Measurements from ENCODE around the gene APLP2.

APLP2 gene

GRCh38 chr11:130136107-130136506, 66.4 kb downstream of the APLP2 start:
- H2AFZ ChIP-seq (ENCODE audit: low read depth, low read length) = no peak overlapping the region
- no peaks in the 10 kb centered on the region for H3K79me2 ChIP-seq (ENCODE audit: insufficient read depth, low read length)
- H3K4me2 ChIP-seq (ENCODE audit: insufficient read depth, low read length) = no peak overlapping the region
- no peak for ATAC-seq (ENCODE audit: insufficient read depth, low read depth)
- no peak for DNase-seq
- H3K27ac ChIP-seq (ENCODE audit: low read length) = no peak overlapping the region
- no peaks in the 10 kb centered on the region for H3K4me1 ChIP-seq (ENCODE audit: insufficient read depth, low read length)
- H3K9me3 ChIP-seq (ENCODE audit: insufficient read depth, low read length, severe bottlenecking) = no peaks in the 10 kb centered on the region
- no peaks in the 10 kb centered on the region for H4K20me1 ChIP-seq (ENCODE audit: insufficient read depth, low read length)
- H3K9ac ChIP-seq (ENCODE audit: low read depth, low read length) = no peak overlapping the region
- TF ChIP-seq CTCF (IDR thresholded peaks at IDR 0.05; ENCODE audit: borderline replicate concordance, extremely low read depth, low read length, poor library complexity, severe bottlenecking) (no peak), EZH2 (IDR thresholded peaks at IDR 0.05; ENCODE audit: borderline replicate concordance, low read depth, low read length, severe bottlenecking) (no peak)
- H3K27me3 ChIP-seq (ENCODE audit: insufficient read depth, low read length, poor library complexity) = no peaks in the 10 kb centered on the region
- peaks cover 56% of the 10 kb centered on the region for H3K36me3 ChIP-seq (ENCODE audit: insufficient read depth, low read length)
- no peak overlapping the region for H3K4me3 ChIP-seq (ENCODE audit: low read depth in 1 of 2, low read length in 2 of 2)

- peaks cover 66% of the 10 kb centered on the region for H3K36me3 ChIP-seq (ENCODE audit: insufficient read depth, low read length)
- no peak for ATAC-seq (ENCODE audit: insufficient read depth, low read depth)
- H3K27me3 ChIP-seq (ENCODE audit: insufficient read depth, low read length, poor library complexity) = no peaks in the 10 kb centered on the region
- TF ChIP-seq EZH2 (IDR thresholded peaks at IDR 0.05; ENCODE audit: borderline replicate concordance, low read depth, low read length, severe bottlenecking) (no peak), CTCF (IDR thresholded peaks at IDR 0.05; ENCODE audit: borderline replicate concordance, extremely low read depth, low read length, poor library complexity, severe bottlenecking) (no peak)
- no peak overlapping the region for H3K9ac ChIP-seq (ENCODE audit: low read depth, low read length)
- H3K4me2 ChIP-seq (ENCODE audit: insufficient read depth, low read length) = no peak overlapping the region
- DNase-seq = no peak
- no peak overlapping the region for H2AFZ ChIP-seq (ENCODE audit: low read depth, low read length)
- no peaks in the 10 kb centered on the region for H3K9me3 ChIP-seq (ENCODE audit: insufficient read depth, low read length, severe bottlenecking)
- H3K4me3 ChIP-seq (ENCODE audit: low read depth in 1 of 2, low read length in 2 of 2) = no peak overlapping the region
- no peaks in the 10 kb centered on the region for H3K79me2 ChIP-seq (ENCODE audit: insufficient read depth, low read length)
- H4K20me1 ChIP-seq (ENCODE audit: insufficient read depth, low read length) = no peaks in the 10 kb centered on the region
- H3K27ac ChIP-seq (ENCODE audit: low read length) = no peak overlapping the region
- no peaks in the 10 kb centered on the region for H3K4me1 ChIP-seq (ENCODE audit: insufficient read depth, low read length)
These were observed 68.3 kb downstream of the APLP2 start for GRCh38 chr11:130137999-130138398.

- Histone ChIP-seq H3K4me1 (ENCODE audit: insufficient read depth, low read length) (no peaks in the 10 kb centered on the region), H2AFZ (ENCODE audit: low read depth, low read length) (no peak overlapping the region), H4K20me1 (ENCODE audit: insufficient read depth, low read length) (no peaks in the 10 kb centered on the region), H3K36me3 (ENCODE audit: insufficient read depth, low read length) (peaks cover 65% of the 10 kb centered on the region), H3K9ac (ENCODE audit: low read depth, low read length) (no peak overlapping the region), H3K27me3 (ENCODE audit: insufficient read depth, low read length, poor library complexity) (no peaks in the 10 kb centered on the region), H3K27ac (ENCODE audit: low read length) (no peak overlapping the region), H3K4me2 (ENCODE audit: insufficient read depth, low read length) (no peak overlapping the region), H3K9me3 (ENCODE audit: insufficient read depth, low read length, severe bottlenecking) (no peaks in the 10 kb centered on the region), H3K79me2 (ENCODE audit: insufficient read depth, low read length) (no peaks in the 10 kb centered on the region), H3K4me3 (ENCODE audit: low read depth in 1 of 2, low read length in 2 of 2) (no peak overlapping the region)
- ATAC-seq (ENCODE audit: insufficient read depth, low read depth) (no peak), DNase-seq (no peak)
- no peak for TF ChIP-seq EZH2 (IDR thresholded peaks at IDR 0.05; ENCODE audit: borderline replicate concordance, low read depth, low read length, severe bottlenecking)
- TF ChIP-seq CTCF (IDR thresholded peaks at IDR 0.05; ENCODE audit: borderline replicate concordance, extremely low read depth, low read length, poor library complexity, severe bottlenecking) = no peak
These were observed 69.7 kb downstream of the APLP2 start for GRCh38 chr11:130139401-130139800.

Data from DND-41 (cell line).